Aorta (tissue), 5 donors: ENCODE measurements around the gene SERINC5. TPM values are rescaled to one million over a fixed set of nuclear protein-coding genes. Genes with fewer than 3 reads are reported as not detected.

ENCODE experiments used
- ATAC-seq: fragments of 200-7000 bp; cut with Tn5 transposase; one replicate; pipeline ENCODE4 v1.9.1; 2022; ENCODE audit warnings: moderate library complexity; ENCODE audit not compliant: low FRiP score
- DNase-seq, 2 donors: peaks; one replicate each; pipeline ENCODE4 v3.0.0-alpha.2; 2020
- H3K27ac ChIP-seq, 2 donors: one replicate each; pipeline ENCODE4 v1.5.1; 2013; ENCODE audit warnings: low read length in 2 of 2, mild to moderate bottlenecking in 2 of 2, moderate library complexity in 2 of 2, control low read depth in 1 of 2, inconsistent platforms in 1 of 2, low read depth in 1 of 2
- H3K27me3 ChIP-seq, 2 donors: one replicate each; pipeline ENCODE4 v1.6.1; 2013; ENCODE audit warnings: control low read depth in 1 of 2, low read length in 1 of 2, mild to moderate bottlenecking in 1 of 2, moderate library complexity in 1 of 2; ENCODE audit not compliant: insufficient read depth in 2 of 2, control insufficient read depth in 1 of 2
- H3K36me3 ChIP-seq, 2 donors: one replicate each; pipeline ENCODE4 v1.6.1; 2013; ENCODE audit warnings: control low read depth in 1 of 2, low read length in 1 of 2, mild to moderate bottlenecking in 1 of 2; ENCODE audit not compliant: insufficient read depth in 2 of 2, control insufficient read depth in 1 of 2
- H3K4me1 ChIP-seq, 2 donors: one replicate each; pipeline ENCODE4 v1.6.1; 2013; ENCODE audit warnings: low read length in 2 of 2, control low read depth in 1 of 2, mild to moderate bottlenecking in 1 of 2, moderate library complexity in 1 of 2; ENCODE audit not compliant: insufficient read depth in 2 of 2, control insufficient read depth in 1 of 2
- H3K4me3 ChIP-seq, 2 donors: one replicate each; pipeline ENCODE4 v1.5.1; 2013; ENCODE audit warnings: low read length in 2 of 2, control low read depth in 1 of 2, mild to moderate bottlenecking in 1 of 2
- H3K9me3 ChIP-seq: one replicate; pipeline ENCODE4 v1.6.1; 2013; ENCODE audit warnings: mild to moderate bottlenecking, low read length; ENCODE audit not compliant: control insufficient read depth
- WGBS, 2 donors: extraction: QIAGEN DNeasy Blood & Tissue Kit; methylation state at CpG; one replicate each; pipeline ENCODE4 v1.1.7; 2013; 5-methylcytosine and 5-hydroxymethylcytosine counted together
- intact Hi-C, 2 donors: fragments of 100-400 bp; cut with DNase I; formaldehyde crosslinking; loops; one replicate each; pipeline versions ENCODE4 v1.14.2 to v1.15.0; 2022
- polyA plus RNA-seq, 2 donors: library from polyadenylated mRNA; stranded (reverse); fragments of 200-250 nt; gene quantifications; one replicate each; pipeline ENCODE4 v1.2.3, GENCODE V29; 2013
- total RNA-seq, 2 donors: library from RNA; stranded (reverse); fragmentation: NEBNext Ultra II Directional; extraction: Animal tissue kit (Norgen Biotek cat#: 25700); gene quantifications; one replicate each; pipeline ENCODE4 v1.2.1, GENCODE V29; 2021
- donor health status: healthy with polysubstance abuse.
- donor health status: Bipolar disorder and iron deficiency.
- donor health status: DM: no; HTN: no; CAD: no.
- donor health status: DM: no; HTN: no; CAD: no.
- donor health status: DM: yes; HTN: yes; CAD: no.

SERINC5 gene
- total and polyA plus RNA-seq, 4 donors: 1.4 to 22.1 (median 8.6) TPM

GRCh38 chr5:80250801-80251200 lies 5.0 kb downstream of the SERINC5 start:
- Histone ChIP-seq H3K4me3 (no peak overlapping the region), H3K27ac (no peak overlapping the region), H3K27me3 (no peaks in the 10 kb centered on the region), H3K9me3 (no peaks in the 10 kb centered on the region), H3K36me3 (no peaks in the 10 kb centered on the region), H3K4me1 (peaks cover 6 to 9% of the 10 kb centered on the region in 2 donors)
- 75 to 81% methylated on average over 7 of the region's 7 CpGs for WGBS, 2 donors
- intact Hi-C loops: no loop called here
- DNase-seq: no peak
- ATAC-seq: no peak

DNA sequence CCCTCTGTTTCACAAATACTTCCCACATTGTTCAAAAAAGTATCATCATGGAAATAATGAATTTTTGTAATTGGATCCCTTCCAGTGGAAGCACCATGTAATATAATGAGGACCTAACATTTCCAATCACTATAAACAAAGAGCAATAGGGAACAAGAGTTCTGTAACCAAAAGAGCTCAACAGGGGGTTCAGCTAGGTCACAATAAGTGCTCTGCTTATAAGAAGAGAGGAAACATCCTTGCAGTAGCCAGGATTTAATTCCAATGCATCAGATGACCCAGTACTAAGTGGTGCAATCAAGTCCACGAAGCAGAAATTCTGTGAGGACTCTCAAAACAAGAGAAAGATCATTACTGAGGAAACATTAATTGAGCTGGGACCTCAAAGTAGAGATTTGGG lies 5.9 kb downstream of the SERINC5 start:
- 95% methylated on average over 1 of the region's 1 CpG for WGBS, 2 donors
- ATAC-seq (no peak), DNase-seq (no peak)
- H3K4me3 ChIP-seq: no peak overlapping the region
- H3K27me3 ChIP-seq: no peaks in the 10 kb centered on the region
- H3K9me3 ChIP-seq: no peaks in the 10 kb centered on the region
- intact Hi-C loops: loop anchor here in 1 of 2 donors (5.0 kb wide), 1 partner anchor 63 kb away; no protein-coding TSS in a partner anchor
- H3K4me1 ChIP-seq: peaks cover 6 to 9% of the 10 kb centered on the region in 2 donors
- no peak overlapping the region for H3K27ac ChIP-seq
- H3K36me3 ChIP-seq: no peaks in the 10 kb centered on the region

GRCh38 chr5:80248378-80248777 lies 7.5 kb downstream of the SERINC5 start:
- Histone ChIP-seq H3K27me3 (no peaks in the 10 kb centered on the region), H3K4me1 (peaks cover 6 to 9% of the 10 kb centered on the region in 2 donors), H3K9me3 (no peaks in the 10 kb centered on the region), H3K36me3 (no peaks in the 10 kb centered on the region), H3K4me3 (no peak overlapping the region), H3K27ac (no peak overlapping the region)
- no peak for ATAC-seq
- no peak for DNase-seq
- intact Hi-C loops: loop anchor here in 1 of 2 donors (5.0 kb wide), 1 partner anchor 61 kb away; no protein-coding TSS in a partner anchor
- 93 to 95% methylated on average over 2 of the region's 2 CpGs for WGBS, 2 donors

DNA sequence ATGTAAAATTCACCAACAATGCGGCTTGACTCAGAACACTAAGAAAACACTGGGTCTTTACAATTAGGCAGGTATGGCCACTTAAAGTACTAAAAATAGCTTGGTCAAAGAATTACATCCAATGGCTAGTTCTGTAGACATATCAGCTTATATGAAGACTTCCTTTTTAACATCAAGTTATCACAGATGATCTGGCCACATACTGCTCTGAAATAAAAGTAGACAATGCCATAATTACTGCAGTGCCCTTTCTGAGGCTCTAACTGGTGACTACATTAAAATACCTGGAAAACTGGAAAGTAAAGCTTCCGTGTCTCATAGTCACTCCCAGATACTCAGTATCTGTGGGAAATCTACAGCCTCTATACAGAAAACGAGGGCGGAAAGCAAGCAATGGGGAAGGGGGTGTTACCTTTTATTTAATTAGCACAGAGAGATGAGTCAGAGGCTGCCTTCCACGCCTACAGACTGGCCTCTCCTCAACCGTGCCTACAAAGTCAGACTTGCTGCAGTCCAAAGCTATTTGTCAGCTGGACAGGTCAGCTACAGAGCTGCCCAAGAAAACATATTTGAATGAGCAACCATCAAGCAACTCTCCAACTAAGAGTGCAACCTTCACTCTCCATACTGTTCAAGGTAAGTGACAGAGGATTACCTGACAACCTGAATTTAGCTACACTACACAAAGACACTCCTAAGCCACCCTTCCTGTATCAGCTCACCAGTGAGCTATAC lies 8.7 kb downstream of the SERINC5 start:
- peak; percentile 89 for ATAC-seq
- Histone ChIP-seq H3K9me3 (no peaks in the 10 kb centered on the region), H3K27ac (peak overlapping the region in 1 of 2 donors; percentile 38), H3K27me3 (no peaks in the 10 kb centered on the region), H3K36me3 (peaks cover 0 to 2% of the 10 kb centered on the region in 2 donors), H3K4me3 (no peak overlapping the region), H3K4me1 (peaks cover 6 to 9% of the 10 kb centered on the region in 2 donors)
- intact Hi-C loops: loop anchor here in 1 of 2 donors (1.0 to 5.0 kb wide), 2 partner anchors 30 to 60 kb away; no protein-coding TSS in a partner anchor
- DNase-seq: peak; percentile 79
- 10 to 12% methylated on average over 6 of the region's 6 CpGs for WGBS, 2 donors

- peaks cover 6 to 9% of the 10 kb centered on the region in 2 donors for H3K4me1 ChIP-seq
- H3K9me3 ChIP-seq: no peaks in the 10 kb centered on the region
- peaks cover 0 to 2% of the 10 kb centered on the region in 2 donors for H3K36me3 ChIP-seq
- ATAC-seq (peak; percentile 27), DNase-seq (no peak)
- intact Hi-C loops: loop anchor here in 1 of 2 donors (5.0 kb wide), 1 partner anchor 59 kb away; no protein-coding TSS in a partner anchor
- no peak overlapping the region for H3K27ac ChIP-seq
- 25 to 30% methylated on average over 2 of the region's 2 CpGs for WGBS, 2 donors
- H3K27me3 ChIP-seq: no peaks in the 10 kb centered on the region
- H3K4me3 ChIP-seq: no peak overlapping the region
Measured at GRCh38 chr5:80246001-80246758, 9.7 kb downstream of the SERINC5 start.

GRCh38 chr5:80243567-80243966 lies 12.3 kb downstream of the SERINC5 start:
- ATAC-seq (no peak), DNase-seq (no peak)
- no peak overlapping the region for H3K4me3 ChIP-seq
- H3K36me3 ChIP-seq: peaks cover 0 to 2% of the 10 kb centered on the region in 2 donors
- H3K27me3 ChIP-seq: no peaks in the 10 kb centered on the region
- peaks cover 6 to 11% of the 10 kb centered on the region in 2 donors for H3K4me1 ChIP-seq
- WGBS, 2 donors: 97 to 100% methylated on average over 1 of the region's 1 CpG
- intact Hi-C loops: no loop called here
- H3K27ac ChIP-seq: no peak overlapping the region
- no peaks in the 10 kb centered on the region for H3K9me3 ChIP-seq

- no peak for DNase-seq
- intact Hi-C loops: no loop called here
- Histone ChIP-seq H3K4me1 (peaks cover 6 to 7% of the 10 kb centered on the region in 2 donors), H3K36me3 (peaks cover 0 to 2% of the 10 kb centered on the region in 2 donors), H3K27ac (no peak overlapping the region), H3K9me3 (no peaks in the 10 kb centered on the region), H3K4me3 (no peak overlapping the region), H3K27me3 (no peaks in the 10 kb centered on the region)
- ATAC-seq: no peak
- WGBS, 2 donors: 93 to 95% methylated on average over 3 of the region's 3 CpGs
Measured at GRCh38 chr5:80242849-80243248, 13.0 kb downstream of the SERINC5 start.

- Histone ChIP-seq H3K4me3 (no peak overlapping the region), H3K27me3 (no peaks in the 10 kb centered on the region), H3K36me3 (peaks cover 0 to 2% of the 10 kb centered on the region in 2 donors), H3K4me1 (peaks cover 0 to 3% of the 10 kb centered on the region in 2 donors), H3K27ac (no peak overlapping the region), H3K9me3 (no peaks in the 10 kb centered on the region)
- ATAC-seq: no peak
- DNase-seq: no peak
- intact Hi-C loops: no loop called here
- 94% methylated on average over 8 of the region's 8 CpGs for WGBS, 2 donors
Measured at GRCh38 chr5:80240368-80240986, 15.4 kb downstream of the SERINC5 start.
